Endothelial cell (in vitro differentiated cells): Measurements from ENCODE around the gene ST8SIA5. TPM values are rescaled to one million over a fixed set of nuclear protein-coding genes. Genes with fewer than 3 reads are reported as not detected.

Experiments used
- DNase-seq: peaks from one replicate; pipeline ENCODE4 v3.0.0; 2021; ENCODE audit warnings: low spot score
- H3K27ac Mint-ChIP-seq: one replicate; pipeline ENCODE4 v1.8.0; 2021; ENCODE audit warnings: mixed read lengths, inconsistent platforms; ENCODE audit not compliant: unreplicated experiment
- H3K27me3 Mint-ChIP-seq: one replicate; pipeline ENCODE4 v1.8.0; 2021; ENCODE audit warnings: mild to moderate bottlenecking, moderate library complexity, mixed read lengths, inconsistent platforms; ENCODE audit not compliant: unreplicated experiment
- H3K36me3 Mint-ChIP-seq: one replicate; pipeline ENCODE4 v1.8.0; 2021; ENCODE audit warnings: mild to moderate bottlenecking, low read depth, mixed read lengths, inconsistent platforms; ENCODE audit not compliant: unreplicated experiment
- H3K4me1 Mint-ChIP-seq: one replicate; pipeline ENCODE4 v1.8.0; 2021; ENCODE audit warnings: mild to moderate bottlenecking, mixed read lengths, inconsistent platforms; ENCODE audit not compliant: unreplicated experiment
- H3K4me3 Mint-ChIP-seq: one replicate; pipeline ENCODE4 v1.8.0; 2021; ENCODE audit warnings: mild to moderate bottlenecking, mixed read lengths, inconsistent platforms; ENCODE audit not compliant: unreplicated experiment
- H3K9me3 Mint-ChIP-seq: one replicate; pipeline ENCODE4 v1.8.0; 2021; ENCODE audit warnings: mixed read lengths, inconsistent platforms; ENCODE audit not compliant: unreplicated experiment
- total RNA-seq: library from RNA; stranded (reverse); fragmentation: NEBNext Ultra II Directional; extraction: Animal tissue kit (Norgen Biotek cat#: 25700); gene quantifications from one replicate; pipeline ENCODE4 v1.2.1, GENCODE V29; 2021; ENCODE audit not compliant: unreplicated experiment
- TF ChIP-seq, protein P1 (sequence below): fragments of 200-600 bp; sonication (generic); IDR thresholded peaks from one replicate; pipeline ENCODE4 v1.5.0; 2021; ENCODE audit warnings: antibody characterized with exemption; ENCODE audit not compliant: unreplicated experiment

ST8SIA5 gene
- total RNA-seq, 1 donor from 2014 or later, result 0.49 TPM

DNA sequence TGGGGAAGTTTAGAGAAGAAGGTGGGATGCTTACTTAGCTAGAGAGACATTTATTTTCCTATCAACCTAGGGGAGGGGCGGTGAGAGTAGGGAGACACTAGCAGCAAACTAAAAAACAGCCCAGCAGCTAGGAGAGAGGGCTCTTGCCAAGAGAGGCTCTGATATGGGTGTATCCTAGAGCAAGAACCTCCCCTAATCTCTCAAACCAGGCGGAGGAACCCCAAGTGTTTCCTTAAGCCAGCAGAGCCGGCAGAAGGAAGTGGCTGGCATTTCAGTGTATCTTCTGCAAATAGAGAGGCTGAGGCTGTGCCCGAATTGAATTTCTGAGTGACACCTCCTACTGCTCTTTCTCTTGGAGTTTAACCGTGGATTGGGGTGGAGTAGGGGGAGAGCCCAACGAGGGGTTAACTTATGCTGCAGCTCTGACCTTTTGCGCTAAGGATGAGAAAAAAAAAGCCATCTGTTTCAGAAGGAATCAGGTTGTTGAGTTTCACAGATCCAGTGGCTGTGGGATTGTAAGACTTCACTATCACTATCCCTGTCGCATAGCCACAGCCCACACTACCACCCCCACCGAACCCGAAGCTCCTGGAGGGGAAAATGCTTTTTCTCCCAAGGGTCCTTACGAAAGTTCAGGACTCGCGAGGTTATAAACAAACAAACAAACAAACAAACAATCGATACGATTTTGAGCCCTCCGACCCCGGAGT is 1.4 kb downstream of the ST8SIA5 start:
- Mint-ChIP-seq H3K4me1 (peaks cover 5% of the 10 kb centered on the region), H3K4me3 (peak overlapping the region; percentile 62), H3K27me3 (peaks cover 21% of the 10 kb centered on the region), H3K36me3 (no peaks in the 10 kb centered on the region), H3K9me3 (no peaks in the 10 kb centered on the region), H3K27ac (no peak overlapping the region)
- TF ChIP-seq, protein P1, sequence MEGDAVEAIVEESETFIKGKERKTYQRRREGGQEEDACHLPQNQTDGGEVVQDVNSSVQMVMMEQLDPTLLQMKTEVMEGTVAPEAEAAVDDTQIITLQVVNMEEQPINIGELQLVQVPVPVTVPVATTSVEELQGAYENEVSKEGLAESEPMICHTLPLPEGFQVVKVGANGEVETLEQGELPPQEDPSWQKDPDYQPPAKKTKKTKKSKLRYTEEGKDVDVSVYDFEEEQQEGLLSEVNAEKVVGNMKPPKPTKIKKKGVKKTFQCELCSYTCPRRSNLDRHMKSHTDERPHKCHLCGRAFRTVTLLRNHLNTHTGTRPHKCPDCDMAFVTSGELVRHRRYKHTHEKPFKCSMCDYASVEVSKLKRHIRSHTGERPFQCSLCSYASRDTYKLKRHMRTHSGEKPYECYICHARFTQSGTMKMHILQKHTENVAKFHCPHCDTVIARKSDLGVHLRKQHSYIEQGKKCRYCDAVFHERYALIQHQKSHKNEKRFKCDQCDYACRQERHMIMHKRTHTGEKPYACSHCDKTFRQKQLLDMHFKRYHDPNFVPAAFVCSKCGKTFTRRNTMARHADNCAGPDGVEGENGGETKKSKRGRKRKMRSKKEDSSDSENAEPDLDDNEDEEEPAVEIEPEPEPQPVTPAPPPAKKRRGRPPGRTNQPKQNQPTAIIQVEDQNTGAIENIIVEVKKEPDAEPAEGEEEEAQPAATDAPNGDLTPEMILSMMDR, result no peak
- no peak for DNase-seq

DNA sequence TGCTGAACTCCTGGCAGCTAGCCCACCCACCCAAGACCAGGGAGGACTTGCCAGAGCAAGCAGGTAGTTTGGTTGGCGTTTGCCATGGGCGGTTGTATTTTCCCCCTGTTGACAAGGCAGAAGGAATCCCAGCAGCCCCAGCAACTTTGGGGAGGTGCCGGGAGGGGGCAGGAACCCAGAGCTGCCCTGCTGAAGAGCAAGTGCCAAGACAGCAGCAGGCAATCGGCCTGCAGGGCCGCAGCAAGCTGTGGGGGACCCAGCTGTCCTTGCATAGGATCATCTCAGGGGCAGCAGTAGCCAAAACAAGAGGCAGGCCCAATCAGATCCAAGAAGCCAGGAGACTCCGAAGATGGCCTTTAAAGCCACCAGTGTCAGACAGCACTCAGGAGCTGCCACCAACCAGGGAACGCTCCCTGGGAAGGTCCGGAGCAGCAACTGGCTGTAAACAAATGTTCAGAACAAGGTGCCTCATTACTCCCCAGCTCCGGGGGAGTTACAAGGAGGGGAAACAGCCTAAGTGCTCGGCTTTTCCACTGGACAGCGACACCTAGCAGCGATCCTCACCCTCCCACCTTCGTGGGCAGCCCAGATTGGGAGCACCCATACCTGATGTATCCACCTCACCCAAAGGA is 2.1 kb downstream of the ST8SIA5 start:
- DNase-seq, result no peak
- Mint-ChIP-seq H3K4me3 (no peak overlapping the region), H3K9me3 (no peaks in the 10 kb centered on the region), H3K27ac (no peak overlapping the region), H3K36me3 (no peaks in the 10 kb centered on the region), H3K4me1 (peaks cover 5% of the 10 kb centered on the region), H3K27me3 (peaks cover 21% of the 10 kb centered on the region)
- TF ChIP-seq, protein P1, result no peak

DNA sequence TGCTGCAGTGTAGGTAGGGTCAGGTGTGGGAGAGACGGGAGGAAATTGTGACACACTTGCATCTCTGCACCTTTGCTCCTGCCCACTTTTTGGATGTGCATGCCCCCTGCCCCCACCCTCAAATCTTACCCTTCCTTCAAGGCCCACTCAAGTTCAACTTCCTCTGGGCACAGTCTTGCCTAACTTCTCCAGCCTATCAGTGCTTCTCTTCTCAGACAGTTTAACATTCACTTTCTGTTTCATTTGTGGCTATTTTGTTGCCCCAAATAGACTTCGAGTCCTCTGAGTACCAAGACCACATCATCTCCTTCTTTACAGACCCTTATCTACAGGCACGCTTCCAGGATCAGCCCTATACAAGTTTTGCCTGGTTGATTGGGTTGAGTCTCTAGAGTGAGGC is 2.7 kb downstream of the ST8SIA5 start:
- Mint-ChIP-seq H3K27me3 (peaks cover 21% of the 10 kb centered on the region), H3K9me3 (no peaks in the 10 kb centered on the region), H3K27ac (no peak overlapping the region), H3K36me3 (no peaks in the 10 kb centered on the region), H3K4me3 (no peak overlapping the region), H3K4me1 (peaks cover 5% of the 10 kb centered on the region)
- no peak for DNase-seq
- TF ChIP-seq, protein P1, result no peak

DNA sequence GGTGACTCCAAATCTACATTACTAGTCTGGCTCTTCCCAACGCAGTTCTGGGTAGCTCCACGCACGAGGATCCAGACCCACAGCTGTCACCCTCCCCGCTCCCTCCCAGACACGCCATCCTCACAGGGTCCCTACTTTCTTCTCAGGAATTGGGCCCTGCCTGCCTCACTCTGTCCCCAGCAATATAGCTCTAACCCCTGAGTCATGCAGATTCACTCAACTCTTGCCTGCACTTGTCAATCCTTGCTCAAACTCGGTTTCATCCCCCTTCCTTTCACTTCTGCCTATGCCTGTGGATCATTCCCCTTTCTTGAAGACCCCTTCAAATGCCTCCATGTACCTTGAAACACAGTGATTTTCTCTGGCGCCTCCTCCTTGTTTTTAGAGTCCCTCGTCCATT is 5.0 kb downstream of the ST8SIA5 start:
- Mint-ChIP-seq H3K4me3 (no peak overlapping the region), H3K36me3 (no peaks in the 10 kb centered on the region), H3K27ac (no peak overlapping the region), H3K4me1 (no peaks in the 10 kb centered on the region), H3K27me3 (peaks cover 16% of the 10 kb centered on the region), H3K9me3 (no peaks in the 10 kb centered on the region)
- TF ChIP-seq, protein P1, result no peak
- DNase-seq, result no peak

DNA sequence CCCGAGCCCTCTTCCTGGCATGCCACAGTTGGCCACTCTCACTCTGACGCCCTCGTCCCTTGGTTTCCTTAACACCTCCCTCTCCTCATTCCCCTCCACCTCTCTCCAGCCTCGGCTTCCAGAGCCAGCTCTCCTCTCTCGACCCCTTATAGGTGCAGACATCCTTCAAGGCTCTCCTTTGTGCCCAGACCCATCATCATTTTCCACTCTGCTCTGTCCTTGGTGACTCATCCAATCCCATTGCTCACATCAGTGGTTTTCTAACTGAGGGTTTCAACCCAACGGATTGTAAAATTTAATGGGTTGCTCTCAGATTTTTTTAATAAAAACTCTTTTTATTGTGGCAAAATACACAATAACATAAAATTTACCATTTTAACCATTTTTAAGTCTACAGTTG is 6.2 kb downstream of the ST8SIA5 start:
- Mint-ChIP-seq H3K27ac (no peak overlapping the region), H3K36me3 (no peaks in the 10 kb centered on the region), H3K27me3 (peaks cover 13% of the 10 kb centered on the region), H3K4me1 (no peaks in the 10 kb centered on the region), H3K9me3 (no peaks in the 10 kb centered on the region), H3K4me3 (no peak overlapping the region)
- no peak for DNase-seq
- TF ChIP-seq, protein P1, result no peak
